Naive thymus-derived CD4-positive, alpha-beta T cell (primary cell): ENCODE measurements around the gene ITGBL1. TPM values are rescaled to one million over a fixed set of nuclear protein-coding genes. Genes with fewer than 3 reads are reported as not detected.

ENCODE experiments used
- ATAC-seq: fragments of 150-1000 bp; cut with Tn5 transposase; 2 replicates; pipeline ENCODE4 v1.10.0; 2021; ENCODE audit warnings: mild to moderate bottlenecking, moderate library complexity
- CTCF ChIA-PET: fragments of 350-600 bp; sonication (Branson Sonifier 250); formaldehyde crosslinking; loops from one replicate; lab custom pipeline; 2021; ENCODE audit warnings: antibody characterized with exemption; lab: Charles Lee
- POLR2A ChIA-PET: fragments of 350-600 bp; sonication (Branson Sonifier 250); formaldehyde crosslinking; loops from one replicate; lab custom pipeline; 2021; ENCODE audit warnings: antibody characterized with exemption, inconsistent platforms; lab: Charles Lee
- DNase-seq, 9 donors: peaks; one replicate each; pipeline versions ENCODE4 v3.0.0 to v3.0.0-alpha.2; 2020 to 2022; ENCODE audit warnings: mixed read lengths in 1 of 9
- H3K27ac ChIP-seq: one replicate; pipeline ENCODE4 v1.7.0; 2013; ENCODE audit warnings: mild to moderate bottlenecking, low read depth, low read length, moderate library complexity
- H3K27me3 ChIP-seq, 2 donors: one replicate each; pipeline ENCODE4 v1.7.0; 2013; ENCODE audit warnings: low read length in 2 of 2, mild to moderate bottlenecking in 2 of 2, moderate library complexity in 2 of 2; ENCODE audit not compliant: control insufficient read depth in 2 of 2, insufficient read depth in 2 of 2
- H3K36me3 ChIP-seq, 3 experiments: 1 replicate in 2 of 3; 2 replicates in 1 of 3; pipeline ENCODE4 v1.7.0; 2013; ENCODE audit warnings: low read length in 3 of 3, mild to moderate bottlenecking in 3 of 3, moderate library complexity in 1 of 3; ENCODE audit not compliant: insufficient read depth in 3 of 3, control insufficient read depth in 2 of 3
- H3K4me1 ChIP-seq, 2 donors: one replicate each; pipeline ENCODE4 v1.7.0; 2013; ENCODE audit warnings: low read length in 2 of 2, mild to moderate bottlenecking in 2 of 2, moderate library complexity in 1 of 2; ENCODE audit not compliant: control insufficient read depth in 2 of 2, insufficient read depth in 2 of 2
- H3K4me3 ChIP-seq: 2 replicates; pipeline ENCODE4 v1.7.0; 2013; ENCODE audit warnings: mild to moderate bottlenecking, low read length
- H3K9me3 ChIP-seq, 3 experiments: 1 replicate in 2 of 3; 2 replicates in 1 of 3; pipeline ENCODE4 v1.7.0; 2013; ENCODE audit warnings: low read length in 3 of 3; ENCODE audit not compliant: control insufficient read depth in 2 of 3
- H3K27ac Mint-ChIP-seq, 9 donors: one replicate each; pipeline ENCODE4 v1.8.0; 2020 to 2022; ENCODE audit warnings: mixed read lengths in 9 of 9, mild to moderate bottlenecking in 8 of 9, moderate library complexity in 5 of 9, inconsistent platforms in 2 of 9
- H3K27me3 Mint-ChIP-seq, 5 donors: one replicate each; pipeline ENCODE4 v1.8.0; 2021 to 2022; ENCODE audit warnings: mixed read lengths in 5 of 5, mild to moderate bottlenecking in 1 of 5
- H3K36me3 Mint-ChIP-seq, 5 donors: one replicate each; pipeline ENCODE4 v1.8.0; 2020 to 2022; ENCODE audit warnings: mixed read lengths in 5 of 5, mild to moderate bottlenecking in 3 of 5, inconsistent platforms in 1 of 5
- H3K4me1 Mint-ChIP-seq, 7 donors: one replicate each; pipeline ENCODE4 v1.8.0; 2020 to 2022; ENCODE audit warnings: mixed read lengths in 7 of 7, mild to moderate bottlenecking in 3 of 7, inconsistent platforms in 1 of 7
- H3K4me3 Mint-ChIP-seq, 10 donors: one replicate each; pipeline ENCODE4 v1.8.0; 2020 to 2022; ENCODE audit warnings: mild to moderate bottlenecking in 10 of 10, mixed read lengths in 10 of 10, moderate library complexity in 6 of 10, inconsistent platforms in 2 of 10
- H3K9me3 Mint-ChIP-seq, 11 donors: one replicate each; pipeline ENCODE4 v1.8.0; 2020 to 2022; ENCODE audit warnings: mixed read lengths in 11 of 11, mild to moderate bottlenecking in 4 of 11, inconsistent platforms in 1 of 11, moderate library complexity in 1 of 11
- intact Hi-C, 2 donors: fragments of 100-400 bp; cut with micrococcal nuclease; formaldehyde crosslinking; loops; one replicate each; pipeline ENCODE4 v1.15.1; 2023
- polyA plus RNA-seq, 2 donors: library from polyadenylated mRNA; unstranded; fragments of 300-500 nt; fragmentation: Illumina TruSeq; gene quantifications; one replicate each; pipeline ENCODE4 v1.2.3, GENCODE V29; 2021
- total RNA-seq, 6 experiments: library from RNA in 5 of 6; stranded (reverse) in 5 of 6; gene quantifications; 1 replicate in 5 of 6; 2 replicates in 1 of 6; pipeline ENCODE4 v1.2.3 and lab custom pipeline; 2021 to 2026

ITGBL1 gene
- total and polyA plus RNA-seq, 7 experiments from 2014 or later, result not detected

- Histone ChIP-seq H3K27me3 (no peaks in the 10 kb centered on the region), H3K4me1 (no peaks in the 10 kb centered on the region), H3K9me3 (no peaks in the 10 kb centered on the region), H3K27ac (no peak overlapping the region), H3K36me3 (no peaks in the 10 kb centered on the region), H3K4me3 (no peak overlapping the region)
- no peak overlapping the region for H3K27ac Mint-ChIP-seq
- no peak overlapping the region for H3K4me3 Mint-ChIP-seq
- intact Hi-C loops, result no loop called here
- DNase-seq (no peak), ATAC-seq (no peak)
- CTCF ChIA-PET, result no interaction called here
- POLR2A ChIA-PET, result interaction anchor here (0.6 kb wide), 1 partner anchor 15 kb away, joined by 5 read pairs; no protein-coding TSS in a partner anchor
- peaks cover 0 to 29% (median 20%) of the 10 kb centered on the region in 5 donors for H3K27me3 Mint-ChIP-seq
- no peaks in the 10 kb centered on the region for H3K4me1 Mint-ChIP-seq
- H3K36me3 Mint-ChIP-seq, result no peaks in the 10 kb centered on the region
- H3K9me3 Mint-ChIP-seq, result peaks cover 0 to 10% (median 0%) of the 10 kb centered on the region in 11 donors
These were observed 238.4 kb downstream of the ITGBL1 start for GRCh38 chr13:101690871-101691270.

DNA sequence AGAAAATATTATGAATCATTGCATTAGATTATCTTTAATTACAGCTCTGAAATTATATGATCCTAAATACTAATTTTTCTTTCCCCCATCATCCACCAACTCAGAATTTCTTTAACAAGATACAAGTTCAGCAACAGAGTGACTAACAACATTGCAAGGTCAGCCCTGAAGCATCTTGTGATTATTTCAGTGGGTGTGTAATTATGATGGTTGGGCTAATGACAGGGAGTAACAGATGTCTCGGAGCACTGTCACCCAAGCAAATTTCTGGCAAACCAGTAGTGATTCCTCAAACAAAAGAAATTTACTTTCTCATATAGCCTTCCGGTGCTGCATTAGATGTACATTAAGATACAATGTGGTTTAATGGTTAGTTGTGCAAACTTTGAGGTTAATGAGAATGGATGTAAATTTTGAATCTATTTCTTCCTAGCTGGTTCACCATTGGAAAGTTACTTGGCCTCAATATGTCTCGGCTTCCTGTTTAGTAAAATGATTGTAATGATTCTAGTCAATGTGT is 238.9 kb downstream of the ITGBL1 start:
- H3K4me1 ChIP-seq, result no peaks in the 10 kb centered on the region
- H3K9me3 ChIP-seq, result no peaks in the 10 kb centered on the region
- Mint-ChIP-seq H3K27ac (no peak overlapping the region), H3K27me3 (peaks cover 0 to 29% (median 20%) of the 10 kb centered on the region in 5 donors), H3K4me3 (no peak overlapping the region), H3K36me3 (no peaks in the 10 kb centered on the region), H3K4me1 (no peaks in the 10 kb centered on the region), H3K9me3 (peaks cover 0 to 10% (median 0%) of the 10 kb centered on the region in 11 donors)
- ATAC-seq, result no peak
- H3K27me3 ChIP-seq, result no peaks in the 10 kb centered on the region
- H3K4me3 ChIP-seq, result no peak overlapping the region
- POLR2A ChIA-PET, result interaction anchor here (0.6 kb wide), 1 partner anchor 14 kb away, joined by 5 read pairs; no protein-coding TSS in a partner anchor
- no peaks in the 10 kb centered on the region for H3K36me3 ChIP-seq
- intact Hi-C loops, result no loop called here
- no peak overlapping the region for H3K27ac ChIP-seq
- no peak for DNase-seq
- CTCF ChIA-PET, result no interaction called here

- Histone ChIP-seq H3K36me3 (no peaks in the 10 kb centered on the region), H3K4me1 (no peaks in the 10 kb centered on the region), H3K27me3 (no peaks in the 10 kb centered on the region), H3K9me3 (no peaks in the 10 kb centered on the region), H3K27ac (no peak overlapping the region), H3K4me3 (no peak overlapping the region)
- DNase-seq, result no peak
- intact Hi-C loops, result no loop called here
- CTCF ChIA-PET, result no interaction called here
- H3K27me3 Mint-ChIP-seq, result peaks cover 0 to 16% (median 5%) of the 10 kb centered on the region in 5 donors
- H3K27ac Mint-ChIP-seq, result no peak overlapping the region
- ATAC-seq, result no peak
- no peaks in the 10 kb centered on the region for H3K4me1 Mint-ChIP-seq
- H3K4me3 Mint-ChIP-seq, result no peak overlapping the region
- H3K9me3 Mint-ChIP-seq, result peaks cover 0 to 6% (median 0%) of the 10 kb centered on the region in 11 donors
- H3K36me3 Mint-ChIP-seq, result no peaks in the 10 kb centered on the region
- POLR2A ChIA-PET, result no interaction called here
These were observed 243.5 kb downstream of the ITGBL1 start for GRCh38 chr13:101695870-101696516.

DNA sequence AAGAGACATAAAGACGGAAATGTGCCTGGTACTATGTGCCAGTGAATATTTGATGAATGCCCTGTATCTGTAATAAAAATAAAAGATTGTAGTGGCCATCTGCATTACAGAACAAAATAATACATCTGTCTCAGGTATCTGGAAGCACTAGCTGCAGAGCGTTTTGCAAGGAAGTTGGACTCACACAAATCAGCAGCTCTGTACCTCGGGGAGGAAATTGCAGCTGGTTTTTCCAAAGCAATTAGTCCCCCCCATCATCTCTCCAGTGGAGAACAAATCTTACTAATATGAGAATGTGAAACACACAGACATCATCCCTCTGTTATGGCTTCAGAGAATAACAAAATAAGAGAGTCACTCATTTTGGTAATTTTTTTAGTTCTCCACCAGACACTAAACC is 245.3 kb downstream of the ITGBL1 start:
- CTCF ChIA-PET, result no interaction called here
- POLR2A ChIA-PET, result no interaction called here
- DNase-seq, result no peak
- Histone ChIP-seq H3K27ac (no peak overlapping the region), H3K4me1 (no peaks in the 10 kb centered on the region), H3K9me3 (no peaks in the 10 kb centered on the region), H3K36me3 (no peaks in the 10 kb centered on the region), H3K27me3 (no peaks in the 10 kb centered on the region), H3K4me3 (no peak overlapping the region)
- intact Hi-C loops, result no loop called here
- Mint-ChIP-seq H3K4me3 (no peak overlapping the region), H3K9me3 (peaks cover 0 to 6% (median 0%) of the 10 kb centered on the region in 11 donors), H3K4me1 (no peaks in the 10 kb centered on the region), H3K27me3 (peaks cover 0 to 16% (median 5%) of the 10 kb centered on the region in 5 donors), H3K27ac (no peak overlapping the region), H3K36me3 (no peaks in the 10 kb centered on the region)
- no peak for ATAC-seq

GRCh38 chr13:101698400-101698799 is 245.9 kb downstream of the ITGBL1 start:
- Mint-ChIP-seq H3K4me3 (no peak overlapping the region), H3K27ac (no peak overlapping the region), H3K27me3 (peaks cover 0 to 17% (median 5%) of the 10 kb centered on the region in 5 donors), H3K4me1 (no peaks in the 10 kb centered on the region), H3K9me3 (peaks cover 0 to 9% (median 0%) of the 10 kb centered on the region in 11 donors), H3K36me3 (no peaks in the 10 kb centered on the region)
- Histone ChIP-seq H3K4me3 (no peak overlapping the region), H3K9me3 (no peaks in the 10 kb centered on the region), H3K4me1 (no peaks in the 10 kb centered on the region), H3K27ac (no peak overlapping the region), H3K27me3 (no peaks in the 10 kb centered on the region), H3K36me3 (no peaks in the 10 kb centered on the region)
- POLR2A ChIA-PET, result no interaction called here
- ATAC-seq (no peak), DNase-seq (no peak)
- intact Hi-C loops, result no loop called here
- CTCF ChIA-PET, result no interaction called here

GRCh38 chr13:101700598-101700997 is 248.1 kb downstream of the ITGBL1 start:
- no peak overlapping the region for H3K27ac ChIP-seq
- H3K4me1 Mint-ChIP-seq, result no peaks in the 10 kb centered on the region
- H3K4me3 Mint-ChIP-seq, result no peak overlapping the region
- H3K4me1 ChIP-seq, result no peaks in the 10 kb centered on the region
- ATAC-seq, result no peak
- no peak overlapping the region for H3K27ac Mint-ChIP-seq
- no peak overlapping the region for H3K4me3 ChIP-seq
- no peaks in the 10 kb centered on the region for H3K36me3 Mint-ChIP-seq
- no peaks in the 10 kb centered on the region for H3K36me3 ChIP-seq
- intact Hi-C loops, result no loop called here
- H3K9me3 ChIP-seq, result no peaks in the 10 kb centered on the region
- ChIA-PET CTCF (no interaction called here), POLR2A (no interaction called here)
- DNase-seq, result no peak
- peaks cover 0 to 18% (median 3%) of the 10 kb centered on the region in 5 donors for H3K27me3 Mint-ChIP-seq
- peaks cover 0 to 5% (median 0%) of the 10 kb centered on the region in 11 donors for H3K9me3 Mint-ChIP-seq
- no peaks in the 10 kb centered on the region for H3K27me3 ChIP-seq

- intact Hi-C loops, result no loop called here
- Mint-ChIP-seq H3K4me3 (no peak overlapping the region), H3K4me1 (peaks cover 3 to 14% (median 6%) of the 10 kb centered on the region in 7 donors), H3K27me3 (peaks cover 0 to 20% (median 3%) of the 10 kb centered on the region in 5 donors), H3K36me3 (no peaks in the 10 kb centered on the region), H3K9me3 (peaks cover 0 to 5% (median 0%) of the 10 kb centered on the region in 11 donors), H3K27ac (no peak overlapping the region)
- H3K36me3 ChIP-seq, result no peaks in the 10 kb centered on the region
- CTCF ChIA-PET, result no interaction called here
- POLR2A ChIA-PET, result interaction anchor here (0.6 kb wide), 1 partner anchor 582 kb away, joined by 6 read pairs; no protein-coding TSS in a partner anchor
- DNase-seq, result no peak
- no peak overlapping the region for H3K27ac ChIP-seq
- no peak overlapping the region for H3K4me3 ChIP-seq
- ATAC-seq, result no peak
- no peaks in the 10 kb centered on the region for H3K4me1 ChIP-seq
- no peaks in the 10 kb centered on the region for H3K27me3 ChIP-seq
- H3K9me3 ChIP-seq, result no peaks in the 10 kb centered on the region
These were observed 250.6 kb downstream of the ITGBL1 start for GRCh38 chr13:101703081-101703480.
